K562 (cell line): Measurements from ENCODE around the gene TFF1.

ENCODE experiments used
- BHLHE40 ChIP-seq: IDR thresholded peaks from 2 replicates; pipeline ENCODE4 v1.6.1; 2011; ENCODE audit warnings: low read length, improper control_type of control experiment
- HCFC1 ChIP-seq: IDR thresholded peaks from 2 replicates; pipeline ENCODE4 v1.6.1; 2012; ENCODE audit warnings: low read depth, low read length, improper control_type of control experiment
- JUN ChIP-seq, 2 experiments: sonication (generic) in 1 of 2; formaldehyde crosslinking in 1 of 2; IDR thresholded peaks; 2 replicates each; pipeline versions ENCODE4 v1.6.1 to v1.8.0; 2012 to 2022; ENCODE audit warnings: borderline replicate concordance in 2 of 2, mild to moderate bottlenecking in 2 of 2, improper control_type of control experiment in 1 of 2, low read depth in 1 of 2, low read length in 1 of 2, missing genetic modification reagents in 1 of 2
- NCOA2 ChIP-seq, 2 experiments: fragments of 450-650 bp; IDR thresholded peaks; 2 replicates each; pipeline ENCODE4 v1.6.1; 2018; ENCODE audit warnings: mild to moderate bottlenecking in 2 of 2, moderate library complexity in 1 of 2; ENCODE audit not compliant: partially characterized antibody in 2 of 2
- RB1 ChIP-seq: fragments of 450-650 bp; IDR thresholded peaks from 2 replicates; pipeline ENCODE4 v1.6.1; 2017; ENCODE audit warnings: low read depth, mild to moderate bottlenecking
- SPI1 ChIP-seq: IDR thresholded peaks from 2 replicates; pipeline ENCODE4 v1.6.1; 2011; ENCODE audit warnings: low read depth, low read length, control low read depth, borderline replicate concordance
- ZNF121 ChIP-seq: sonication (generic); formaldehyde crosslinking; conservative IDR thresholded peaks from 2 replicates; pipeline ENCODE4 v1.8.0; 2022; ENCODE audit warnings: missing genetic modification reagents
- TF ChIP-seq, protein P1 (sequence below): fragments of 450-650 bp; IDR thresholded peaks from 2 replicates; pipeline ENCODE4 v1.6.1; 2016; ENCODE audit warnings: mild to moderate bottlenecking
- TF ChIP-seq, protein P2 (sequence below), 3 experiments: IDR thresholded peaks in 2 of 3; conservative IDR thresholded peaks in 1 of 3; 2 replicates each; pipeline ENCODE4 v1.5.1; 2011 to 2012; ENCODE audit warnings: low read length in 3 of 3, mild to moderate bottlenecking in 3 of 3, control low read depth in 2 of 3, improper control_type of control experiment in 1 of 3, inconsistent platforms in 1 of 3, low read depth in 1 of 3, mixed read lengths in 1 of 3, moderate library complexity in 1 of 3; ENCODE audit not compliant: insufficient read depth in 2 of 3
- TF ChIP-seq, protein P3 (sequence below): fragments of 250-450 bp; sonication (Bioruptor Pico); IDR thresholded peaks from 2 replicates; pipeline ENCODE4 v1.5.0; 2021

DNA sequence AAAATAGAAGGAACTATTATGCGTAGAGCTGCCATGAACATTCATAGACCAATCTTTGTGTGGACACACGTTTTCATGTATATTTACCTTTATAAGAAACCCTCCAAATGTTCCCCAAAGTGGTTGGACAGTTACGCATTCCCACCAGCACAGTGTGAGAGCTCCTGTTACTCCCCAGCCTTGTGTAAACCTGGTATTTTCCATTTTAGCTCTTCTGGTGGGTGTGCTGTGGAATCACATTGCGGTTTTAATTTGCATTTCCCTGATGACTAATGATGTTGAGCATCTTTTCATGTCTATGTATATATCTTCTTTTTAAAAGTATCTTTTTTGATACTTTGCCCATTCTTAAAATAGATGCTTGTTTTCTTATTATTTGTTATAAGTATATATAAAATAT, 34.2 kb upstream of the TFF1 start:
- no peak for TF ChIP-seq HCFC1
- TF ChIP-seq JUN (IDR thresholded peaks at IDR 0.05; ENCODE audit: borderline replicate concordance, low read depth, low read length), result no peak
- no peak for TF ChIP-seq JUN (CRISPR knock-in tag; IDR thresholded peaks at IDR 0.05; ENCODE audit: borderline replicate concordance)
- no peak for TF ChIP-seq ZNF121 (CRISPR knock-in tag)
- TF ChIP-seq, protein P1, sequence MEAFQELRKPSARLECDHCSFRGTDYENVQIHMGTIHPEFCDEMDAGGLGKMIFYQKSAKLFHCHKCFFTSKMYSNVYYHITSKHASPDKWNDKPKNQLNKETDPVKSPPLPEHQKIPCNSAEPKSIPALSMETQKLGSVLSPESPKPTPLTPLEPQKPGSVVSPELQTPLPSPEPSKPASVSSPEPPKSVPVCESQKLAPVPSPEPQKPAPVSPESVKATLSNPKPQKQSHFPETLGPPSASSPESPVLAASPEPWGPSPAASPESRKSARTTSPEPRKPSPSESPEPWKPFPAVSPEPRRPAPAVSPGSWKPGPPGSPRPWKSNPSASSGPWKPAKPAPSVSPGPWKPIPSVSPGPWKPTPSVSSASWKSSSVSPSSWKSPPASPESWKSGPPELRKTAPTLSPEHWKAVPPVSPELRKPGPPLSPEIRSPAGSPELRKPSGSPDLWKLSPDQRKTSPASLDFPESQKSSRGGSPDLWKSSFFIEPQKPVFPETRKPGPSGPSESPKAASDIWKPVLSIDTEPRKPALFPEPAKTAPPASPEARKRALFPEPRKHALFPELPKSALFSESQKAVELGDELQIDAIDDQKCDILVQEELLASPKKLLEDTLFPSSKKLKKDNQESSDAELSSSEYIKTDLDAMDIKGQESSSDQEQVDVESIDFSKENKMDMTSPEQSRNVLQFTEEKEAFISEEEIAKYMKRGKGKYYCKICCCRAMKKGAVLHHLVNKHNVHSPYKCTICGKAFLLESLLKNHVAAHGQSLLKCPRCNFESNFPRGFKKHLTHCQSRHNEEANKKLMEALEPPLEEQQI, result no peak
- TF ChIP-seq SPI1, result no peak
- TF ChIP-seq, protein P2, sequence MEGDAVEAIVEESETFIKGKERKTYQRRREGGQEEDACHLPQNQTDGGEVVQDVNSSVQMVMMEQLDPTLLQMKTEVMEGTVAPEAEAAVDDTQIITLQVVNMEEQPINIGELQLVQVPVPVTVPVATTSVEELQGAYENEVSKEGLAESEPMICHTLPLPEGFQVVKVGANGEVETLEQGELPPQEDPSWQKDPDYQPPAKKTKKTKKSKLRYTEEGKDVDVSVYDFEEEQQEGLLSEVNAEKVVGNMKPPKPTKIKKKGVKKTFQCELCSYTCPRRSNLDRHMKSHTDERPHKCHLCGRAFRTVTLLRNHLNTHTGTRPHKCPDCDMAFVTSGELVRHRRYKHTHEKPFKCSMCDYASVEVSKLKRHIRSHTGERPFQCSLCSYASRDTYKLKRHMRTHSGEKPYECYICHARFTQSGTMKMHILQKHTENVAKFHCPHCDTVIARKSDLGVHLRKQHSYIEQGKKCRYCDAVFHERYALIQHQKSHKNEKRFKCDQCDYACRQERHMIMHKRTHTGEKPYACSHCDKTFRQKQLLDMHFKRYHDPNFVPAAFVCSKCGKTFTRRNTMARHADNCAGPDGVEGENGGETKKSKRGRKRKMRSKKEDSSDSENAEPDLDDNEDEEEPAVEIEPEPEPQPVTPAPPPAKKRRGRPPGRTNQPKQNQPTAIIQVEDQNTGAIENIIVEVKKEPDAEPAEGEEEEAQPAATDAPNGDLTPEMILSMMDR (IDR thresholded peaks at IDR 0.05 in 2 of 3, conservative IDR thresholded peaks at IDR 0.05 in 1 of 3; ENCODE audit: insufficient read depth in 2 of 3, low read depth in 1 of 3, low read length in 3 of 3), result no peak
- TF ChIP-seq RB1, result no peak
- no peak for TF ChIP-seq BHLHE40
- TF ChIP-seq, protein P3, sequence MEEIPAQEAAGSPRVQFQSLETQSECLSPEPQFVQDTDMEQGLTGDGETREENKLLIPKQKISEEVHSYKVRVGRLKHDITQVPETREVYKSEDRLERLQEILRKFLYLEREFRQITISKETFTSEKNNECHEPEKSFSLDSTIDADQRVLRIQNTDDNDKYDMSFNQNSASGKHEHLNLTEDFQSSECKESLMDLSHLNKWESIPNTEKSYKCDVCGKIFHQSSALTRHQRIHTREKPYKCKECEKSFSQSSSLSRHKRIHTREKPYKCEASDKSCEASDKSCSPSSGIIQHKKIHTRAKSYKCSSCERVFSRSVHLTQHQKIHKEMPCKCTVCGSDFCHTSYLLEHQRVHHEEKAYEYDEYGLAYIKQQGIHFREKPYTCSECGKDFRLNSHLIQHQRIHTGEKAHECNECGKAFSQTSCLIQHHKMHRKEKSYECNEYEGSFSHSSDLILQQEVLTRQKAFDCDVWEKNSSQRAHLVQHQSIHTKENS (CRISPR knock-in tag), result no peak
- TF ChIP-seq NCOA2 (IDR thresholded peaks at IDR 0.05; ENCODE audit: partially characterized antibody in 2 of 2), result no peak
